BLaER1 (cell line): ENCODE measurements around the gene IGF1R.

Experiments used
- H3K27ac ChIP-seq: shearing (Covaris generic); formaldehyde crosslinking; 2 replicates; pipeline ENCODE4 v1.8.1; 2022
- H3K27me3 ChIP-seq: shearing (Covaris generic); formaldehyde crosslinking; 2 replicates; pipeline ENCODE4 v1.8.1; 2022
- H3K36me3 ChIP-seq: shearing (Covaris generic); formaldehyde crosslinking; 2 replicates; pipeline ENCODE4 v1.8.1; 2022
- H3K4me1 ChIP-seq: shearing (Covaris generic); formaldehyde crosslinking; 2 replicates; pipeline ENCODE4 v1.8.1; 2022
- H3K4me2 ChIP-seq: shearing (Covaris generic); formaldehyde crosslinking; 2 replicates; pipeline ENCODE4 v1.8.1; 2022
- H3K4me3 ChIP-seq: shearing (Covaris generic); formaldehyde crosslinking; 2 replicates; pipeline ENCODE4 v1.8.1; 2022
- H3K9ac ChIP-seq: shearing (Covaris generic); formaldehyde crosslinking; 2 replicates; pipeline ENCODE4 v1.8.1; 2022
- H3K9me3 ChIP-seq: shearing (Covaris generic); formaldehyde crosslinking; 2 replicates; pipeline ENCODE4 v1.8.1; 2022
- H4K20me1 ChIP-seq: shearing (Covaris generic); formaldehyde crosslinking; 2 replicates; pipeline ENCODE4 v1.8.1; 2022
- Cebpa-rat ChIP-seq: shearing (Covaris generic); IDR thresholded peaks from 2 replicates; pipeline ENCODE4 v1.8.1; 2022

IGF1R gene

DNA sequence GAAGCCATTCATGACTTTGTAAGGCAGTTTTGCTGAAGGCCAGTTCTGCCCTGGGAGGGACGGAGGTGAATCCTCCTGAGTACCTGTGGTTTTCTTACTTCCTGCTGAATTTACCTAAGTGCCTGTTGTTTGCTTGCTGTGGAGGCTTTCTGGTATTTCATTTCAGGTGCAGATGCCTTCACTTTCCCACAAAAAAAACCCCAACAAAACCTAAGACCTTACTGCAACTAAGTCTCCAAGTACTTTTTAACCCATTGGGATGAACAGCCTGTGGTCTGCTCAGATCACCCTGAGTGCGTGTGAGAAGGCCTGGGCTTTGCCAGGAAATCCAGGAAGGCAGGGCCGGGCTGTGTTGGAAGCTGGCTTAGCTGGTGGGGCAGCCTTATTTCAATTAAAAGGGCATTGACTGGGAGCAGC is 65.3 kb downstream of the IGF1R start:
- peaks cover 72% of the 10 kb centered on the region for H3K4me1 ChIP-seq
- peaks cover 30% of the 10 kb centered on the region for H3K9me3 ChIP-seq
- peak overlapping the region; percentile 47 for H3K27ac ChIP-seq
- H3K36me3 ChIP-seq: peaks cover 45% of the 10 kb centered on the region
- peak overlapping the region; percentile 28; the same call in 1 of the 2 replicates for H3K9ac ChIP-seq
- H3K4me2 ChIP-seq: peak overlapping the region; percentile 94
- peaks cover 100% of the 10 kb centered on the region for H4K20me1 ChIP-seq
- no peak for TF ChIP-seq Cebpa-rat
- no peaks in the 10 kb centered on the region for H3K27me3 ChIP-seq
- H3K4me3 ChIP-seq: no peak overlapping the region

DNA sequence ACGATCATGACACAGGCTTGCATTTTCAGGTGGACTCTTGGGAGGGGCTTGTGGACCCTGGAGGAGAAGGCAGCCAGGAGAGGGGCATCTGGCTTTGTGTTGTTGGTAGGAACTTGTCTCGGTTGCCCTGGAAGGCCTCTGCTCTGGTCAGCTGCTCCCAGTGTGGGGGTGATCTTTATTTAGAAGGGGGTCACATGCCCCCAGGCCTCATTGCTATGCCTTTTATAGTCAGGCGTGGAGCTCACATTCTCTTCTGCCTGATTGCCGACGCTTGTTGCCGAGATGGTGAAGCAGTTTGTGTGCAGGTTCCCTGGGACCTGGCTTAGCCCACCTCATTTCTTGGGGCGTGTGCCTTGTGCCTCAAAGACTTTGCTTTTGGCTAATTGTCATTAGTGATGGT is 66.6 kb downstream of the IGF1R start:
- Histone ChIP-seq H3K9me3 (peaks cover 22% of the 10 kb centered on the region), H3K36me3 (peaks cover 32% of the 10 kb centered on the region), H3K4me3 (no peak overlapping the region), H3K9ac (peak overlapping the region; percentile 20; the same call in 1 of the 2 replicates), H3K27ac (peak overlapping the region; percentile 89), H4K20me1 (peaks cover 100% of the 10 kb centered on the region), H3K4me1 (peaks cover 81% of the 10 kb centered on the region), H3K4me2 (peak overlapping the region; percentile 94), H3K27me3 (no peaks in the 10 kb centered on the region)
- no peak for TF ChIP-seq Cebpa-rat

DNA sequence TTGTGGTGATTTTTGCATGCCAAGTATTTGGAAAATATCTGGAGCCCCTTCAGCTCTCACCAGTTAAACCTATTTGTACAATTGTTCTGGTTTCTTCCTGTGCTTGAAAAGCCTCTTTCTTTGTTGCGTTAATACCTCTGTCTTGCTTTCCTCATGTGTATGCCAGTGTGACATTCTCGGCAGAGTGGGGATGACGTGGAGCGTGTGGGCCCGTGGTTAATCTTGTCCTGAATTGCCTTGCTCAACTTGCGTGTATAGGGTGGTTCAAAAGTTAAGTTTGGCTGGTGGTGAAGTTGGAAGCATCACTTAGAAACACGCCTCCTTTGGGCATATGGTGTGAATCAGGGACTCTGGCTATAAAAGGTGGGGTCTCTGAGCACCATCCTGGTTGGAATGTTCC is 67.1 kb downstream of the IGF1R start:
- peaks cover 17% of the 10 kb centered on the region for H3K9me3 ChIP-seq
- H3K4me2 ChIP-seq: peak overlapping the region; percentile 94
- H3K4me1 ChIP-seq: peaks cover 86% of the 10 kb centered on the region
- no peak overlapping the region for H3K4me3 ChIP-seq
- H3K36me3 ChIP-seq: peaks cover 27% of the 10 kb centered on the region
- H4K20me1 ChIP-seq: peaks cover 100% of the 10 kb centered on the region
- H3K27me3 ChIP-seq: no peaks in the 10 kb centered on the region
- peak overlapping the region; percentile 89 for H3K27ac ChIP-seq
- TF ChIP-seq Cebpa-rat: no peak
- peak overlapping the region; percentile 55 for H3K9ac ChIP-seq

DNA sequence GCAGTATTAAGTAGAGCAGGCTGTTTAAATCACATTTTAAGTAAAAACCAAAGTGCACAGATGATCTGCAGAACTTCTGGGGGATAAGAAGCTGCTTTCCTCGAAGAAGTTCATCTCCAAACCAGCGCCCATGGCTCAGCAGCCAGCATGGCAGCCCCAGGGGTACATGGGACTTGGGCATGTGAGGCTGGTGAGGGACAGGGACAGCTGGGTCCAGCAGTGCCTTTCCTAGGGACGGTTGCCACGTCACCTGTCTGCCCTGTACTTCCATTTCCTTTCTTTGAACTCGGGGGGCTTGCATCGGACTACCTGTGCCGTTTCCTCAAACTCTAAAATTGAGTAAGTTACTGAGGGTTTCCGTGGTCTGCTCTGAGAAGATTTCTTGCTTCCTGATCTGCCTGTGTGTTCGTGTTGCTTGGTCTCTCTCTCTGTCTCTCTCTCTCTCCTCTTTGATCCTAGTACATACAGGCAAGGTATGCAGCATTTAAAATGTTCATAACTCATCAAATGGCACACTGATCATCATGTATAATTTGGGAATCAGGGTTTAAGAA is 67.6 kb downstream of the IGF1R start:
- peak overlapping the region; percentile 94 for H3K4me2 ChIP-seq
- peaks cover 92% of the 10 kb centered on the region for H3K4me1 ChIP-seq

DNA sequence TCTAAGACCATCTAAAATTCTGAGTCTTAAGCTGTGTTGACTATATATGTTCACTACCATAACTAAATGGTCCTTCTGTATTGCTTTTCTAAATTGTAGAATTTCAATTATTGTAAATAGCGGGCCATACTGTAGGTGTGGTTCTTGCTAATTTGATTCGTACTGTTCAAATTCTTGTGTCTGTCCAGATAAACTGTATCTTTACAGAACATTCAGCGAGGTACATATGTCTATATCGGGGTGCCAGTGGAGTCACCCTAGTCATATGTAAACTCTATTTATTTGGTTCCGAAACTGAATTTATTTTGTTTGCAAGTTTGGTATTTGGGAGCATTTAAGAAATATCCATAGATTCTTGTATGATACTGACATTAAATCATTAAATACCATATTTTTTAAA is 69.0 kb downstream of the IGF1R start:
- no peak for TF ChIP-seq Cebpa-rat
- Histone ChIP-seq H3K4me3 (no peak overlapping the region), H3K27me3 (no peaks in the 10 kb centered on the region), H3K9me3 (no peaks in the 10 kb centered on the region), H3K36me3 (peaks cover 8% of the 10 kb centered on the region), H3K4me1 (peaks cover 100% of the 10 kb centered on the region), H3K27ac (peak overlapping the region; percentile 89; the same call in 1 of the 2 replicates), H3K4me2 (peak overlapping the region; percentile 94), H3K9ac (no peak overlapping the region), H4K20me1 (peaks cover 100% of the 10 kb centered on the region)

More for the DNA sequence above, 67.6 kb downstream of the IGF1R start:
- peaks cover 22% of the 10 kb centered on the region for H3K36me3 ChIP-seq
- H3K27ac ChIP-seq: peak overlapping the region; percentile 89
- H3K9me3 ChIP-seq: peaks cover 11% of the 10 kb centered on the region
- H3K4me3 ChIP-seq: peak overlapping the region; percentile 32; the same call in 1 of the 2 replicates
- peaks cover 100% of the 10 kb centered on the region for H4K20me1 ChIP-seq
- no peak for TF ChIP-seq Cebpa-rat
- H3K27me3 ChIP-seq: no peaks in the 10 kb centered on the region
- peak overlapping the region; percentile 55 for H3K9ac ChIP-seq

DNA sequence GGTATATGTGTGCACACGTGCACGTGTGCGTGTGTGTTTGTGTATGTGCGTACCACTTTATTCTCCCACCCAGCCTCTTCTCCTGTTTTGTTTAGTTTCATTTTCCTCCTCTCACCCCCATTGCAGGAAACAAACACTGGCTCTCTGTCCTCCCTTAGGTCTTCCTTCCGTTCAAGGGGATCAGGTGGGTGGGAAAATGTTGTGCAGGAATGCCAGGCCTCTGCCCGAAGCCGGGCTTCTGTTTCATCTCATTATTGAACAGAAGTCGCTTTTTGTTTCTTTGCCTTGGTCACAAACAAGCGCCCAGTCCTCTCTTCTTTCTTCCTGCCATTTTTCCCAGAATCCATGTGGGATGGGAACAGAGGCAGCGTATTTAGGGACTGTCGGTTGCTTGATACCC is 69.6 kb downstream of the IGF1R start:
- H3K4me1 ChIP-seq: peaks cover 100% of the 10 kb centered on the region

DNA sequence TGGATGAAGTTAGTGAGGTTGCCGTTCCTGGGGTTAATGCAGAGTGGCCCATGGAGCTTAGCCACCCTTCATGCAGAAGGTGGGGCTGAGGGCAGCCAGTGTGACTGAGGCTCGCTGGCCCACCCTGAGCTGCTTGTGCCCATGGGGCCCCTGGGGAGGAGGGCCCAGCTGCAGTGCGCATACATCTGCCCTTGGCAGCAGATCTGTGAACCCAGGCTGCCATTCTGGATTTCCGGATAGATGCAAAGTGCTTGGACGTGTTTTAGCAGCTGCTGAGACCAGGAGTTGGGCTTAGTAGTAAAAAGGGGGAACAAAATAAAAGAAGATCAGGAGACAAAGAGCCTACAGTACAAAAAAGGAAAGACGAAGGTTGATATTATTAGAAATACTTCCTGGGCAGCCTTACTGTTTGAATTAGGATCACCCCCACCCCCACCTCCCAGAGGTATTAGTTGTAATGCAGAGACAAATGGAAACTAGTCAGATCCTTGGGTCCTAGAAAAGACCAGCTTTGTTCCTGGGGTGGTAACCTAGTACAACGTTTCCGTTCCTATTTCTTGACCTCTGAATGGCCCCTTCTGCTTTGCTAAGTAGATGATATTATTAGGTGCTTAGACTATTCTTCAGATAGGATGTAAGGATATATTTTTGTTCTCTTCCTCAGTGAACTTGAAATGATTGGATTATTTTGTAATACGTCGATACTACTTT is 70.2 kb downstream of the IGF1R start:
- H3K36me3 ChIP-seq: no peaks in the 10 kb centered on the region
- peak overlapping the region; percentile 94 for H3K4me2 ChIP-seq
- no peak for TF ChIP-seq Cebpa-rat
- peak overlapping the region; percentile 79 for H3K9ac ChIP-seq
- H3K4me1 ChIP-seq: peaks cover 100% of the 10 kb centered on the region
- peaks cover 100% of the 10 kb centered on the region for H4K20me1 ChIP-seq
- no peaks in the 10 kb centered on the region for H3K9me3 ChIP-seq
- peak overlapping the region; percentile 89 for H3K27ac ChIP-seq
- H3K4me3 ChIP-seq: peak overlapping the region; percentile 52
- no peaks in the 10 kb centered on the region for H3K27me3 ChIP-seq

More for the DNA sequence above, 69.6 kb downstream of the IGF1R start:
- no peaks in the 10 kb centered on the region for H3K9me3 ChIP-seq
- TF ChIP-seq Cebpa-rat: no peak
- peak overlapping the region; percentile 94 for H3K4me2 ChIP-seq
- H3K9ac ChIP-seq: peak overlapping the region; percentile 79
- no peaks in the 10 kb centered on the region for H3K27me3 ChIP-seq
- H3K4me3 ChIP-seq: peak overlapping the region; percentile 52
- H4K20me1 ChIP-seq: peaks cover 100% of the 10 kb centered on the region
- H3K27ac ChIP-seq: peak overlapping the region; percentile 89
- H3K36me3 ChIP-seq: peaks cover 3% of the 10 kb centered on the region; the same call in 1 of the 2 replicates

DNA sequence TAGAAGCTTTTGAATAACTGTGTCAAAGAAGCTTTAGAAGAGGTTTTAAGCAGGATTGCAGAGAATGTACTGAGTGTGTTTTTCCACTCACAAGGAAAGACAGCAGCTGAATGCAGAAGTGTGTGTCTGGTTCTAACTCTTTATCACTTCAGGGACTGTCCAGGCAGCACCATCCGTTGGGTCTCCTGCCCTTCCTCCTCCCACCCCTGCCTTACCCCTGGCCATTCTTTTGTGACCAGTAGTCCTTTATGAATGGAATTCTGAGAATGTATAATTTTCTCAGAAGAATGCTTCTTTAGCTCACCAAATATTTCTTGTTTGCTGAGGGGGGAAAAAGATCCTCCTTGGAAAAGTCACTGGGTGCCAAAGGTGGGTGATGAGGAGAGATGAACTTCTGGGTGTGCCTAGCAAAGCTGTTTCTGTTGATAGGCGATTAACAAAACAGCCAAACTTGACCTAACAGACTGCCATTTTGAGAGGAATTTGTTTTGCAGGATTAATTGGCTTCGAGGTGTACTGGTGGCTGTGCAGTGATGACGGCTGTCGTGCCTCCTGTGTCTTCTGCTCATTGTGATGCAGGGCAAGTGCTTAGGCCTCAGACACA is 70.9 kb downstream of the IGF1R start:
- peak overlapping the region; percentile 52 for H3K4me3 ChIP-seq
- peak overlapping the region; percentile 79 for H3K9ac ChIP-seq
- 0 out of 2 replicates have a peak, but pooled peaks cover under 1% of the 10 kb centered on the region for H3K36me3 ChIP-seq
- no peaks in the 10 kb centered on the region for H3K27me3 ChIP-seq
- peak overlapping the region; percentile 94 for H3K4me2 ChIP-seq
- no peak for TF ChIP-seq Cebpa-rat
- peak overlapping the region; percentile 89 for H3K27ac ChIP-seq
- no peaks in the 10 kb centered on the region for H3K9me3 ChIP-seq
- peaks cover 96% of the 10 kb centered on the region for H3K4me1 ChIP-seq
- peaks cover 100% of the 10 kb centered on the region for H4K20me1 ChIP-seq

DNA sequence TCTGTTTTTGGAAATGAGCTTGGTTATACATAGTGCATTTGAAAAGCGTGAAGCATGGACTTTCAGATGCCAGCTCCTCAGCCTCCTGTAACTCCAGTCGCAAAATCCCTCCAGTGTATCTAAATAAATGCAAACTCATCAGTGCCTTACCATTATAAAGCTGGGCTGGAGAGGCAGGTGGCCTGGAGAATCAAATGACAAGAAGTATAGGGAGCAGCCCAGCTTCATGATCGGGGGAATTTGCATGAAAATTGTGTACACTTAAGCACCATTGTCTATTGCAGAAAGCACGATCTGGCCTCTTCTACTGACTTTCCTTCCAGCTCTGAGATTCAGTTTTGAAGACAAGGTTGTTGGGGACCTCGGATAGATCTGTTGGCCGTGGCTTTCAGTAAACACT is 71.7 kb downstream of the IGF1R start:
- H3K9ac ChIP-seq: peak overlapping the region; percentile 79
- peak overlapping the region; percentile 89 for H3K27ac ChIP-seq
- no peaks in the 10 kb centered on the region for H3K27me3 ChIP-seq
- peaks cover 8% of the 10 kb centered on the region for H3K36me3 ChIP-seq
- peak overlapping the region; percentile 94 for H3K4me2 ChIP-seq
- TF ChIP-seq Cebpa-rat: no peak
- H4K20me1 ChIP-seq: peaks cover 100% of the 10 kb centered on the region
- no peak overlapping the region for H3K4me3 ChIP-seq
- peaks cover 8% of the 10 kb centered on the region for H3K9me3 ChIP-seq
- peaks cover 88% of the 10 kb centered on the region for H3K4me1 ChIP-seq
